Measurements from ENCODE around the gene CCDC88C. TPM values are rescaled to one million over a fixed set of nuclear protein-coding genes. Genes with fewer than 3 reads are reported as not detected.

CCDC88C gene
- total RNA-seq, 1 donor from 2014 or later = 12.4 TPM

DNA sequence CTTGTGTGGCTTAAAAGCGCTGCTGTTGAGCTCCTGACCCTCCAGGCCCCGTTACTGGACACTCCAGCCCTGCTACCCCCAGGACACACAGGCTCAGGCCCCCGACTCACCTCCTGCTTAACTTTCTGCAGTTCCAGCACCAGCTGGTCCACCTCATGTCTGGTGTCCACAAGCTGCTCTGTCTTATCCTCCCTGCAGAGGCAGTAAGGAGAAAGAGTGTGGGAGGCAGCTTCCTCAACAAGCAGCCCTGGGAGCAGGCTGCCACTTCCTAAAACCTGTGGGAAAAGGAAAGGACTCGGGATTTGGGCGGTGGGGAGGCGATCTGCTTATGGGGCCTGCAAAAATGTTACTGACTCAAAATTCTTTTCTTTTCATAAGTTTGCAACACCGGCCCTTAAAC is 79.2 kb downstream of the CCDC88C start:
- DNase-seq (ENCODE audit: low read depth) = no peak

DNA sequence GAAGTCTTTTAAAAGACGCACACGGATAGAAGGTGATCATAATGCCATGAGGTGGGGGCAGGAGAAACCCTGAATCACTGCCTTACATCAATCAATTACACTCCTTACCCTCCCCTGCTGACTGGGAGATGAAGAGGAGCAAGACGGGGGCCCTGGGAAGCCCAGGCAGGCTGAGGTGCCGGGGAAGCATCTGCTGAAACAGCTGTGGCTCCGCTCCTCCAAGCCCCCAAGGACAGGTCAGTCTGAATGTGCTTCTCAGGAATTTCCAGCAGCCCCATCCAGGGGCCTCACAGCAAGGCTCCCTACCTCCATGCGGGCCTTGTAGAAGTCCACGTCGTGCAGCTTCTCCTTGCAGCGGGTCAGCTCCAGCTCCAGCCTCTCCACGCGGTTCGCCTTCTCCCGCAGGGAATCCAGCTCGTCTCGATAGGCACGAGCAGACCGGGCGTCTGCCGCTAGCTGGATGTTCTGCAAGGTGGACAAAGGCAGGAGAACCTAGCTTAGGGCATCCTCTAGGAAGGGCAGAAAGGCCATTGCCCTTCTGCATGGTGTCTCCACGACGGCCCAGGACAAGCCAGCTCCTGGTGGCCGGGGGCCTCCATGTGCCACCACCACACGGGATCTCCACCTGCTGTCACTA is 79.8 kb downstream of the CCDC88C start:
- H3K79me2 ChIP-seq (ENCODE audit: insufficient read depth, low read length) = no peaks in the 10 kb centered on the region
- H3K9ac ChIP-seq (ENCODE audit: low read length) = no peak overlapping the region
- H4K20me1 ChIP-seq (ENCODE audit: insufficient read depth, low read length) = no peaks in the 10 kb centered on the region
- Mint-ChIP-seq H3K27ac (ENCODE audit: unreplicated experiment) (no peak overlapping the region), H3K4me1 (ENCODE audit: low read depth, unreplicated experiment) (no peaks in the 10 kb centered on the region), H3K9me3 (ENCODE audit: unreplicated experiment) (no peaks in the 10 kb centered on the region), H3K36me3 (ENCODE audit: low read depth, unreplicated experiment) (peaks cover 5% of the 10 kb centered on the region), H3K4me3 (ENCODE audit: unreplicated experiment) (no peak overlapping the region), H3K27me3 (ENCODE audit: low read depth, unreplicated experiment) (peaks cover 9% of the 10 kb centered on the region)
- no peak for FAIRE-seq
- no peak overlapping the region for H3K4me3 ChIP-seq (ENCODE audit: insufficient read depth, low read depth, low read length)
- H3K36me3 ChIP-seq (ENCODE audit: insufficient read depth, low read length) = no peaks in the 10 kb centered on the region
- no peak overlapping the region for H3K27ac ChIP-seq (ENCODE audit: low read depth, low read length)
- no peak for TF ChIP-seq EZH2 (IDR thresholded peaks at IDR 0.05; ENCODE audit: insufficient read depth, low read length)
- DNase-seq (ENCODE audit: low read depth) = no peak
- peaks cover 3% of the 10 kb centered on the region for H3K27me3 ChIP-seq (ENCODE audit: insufficient read depth, low read length)
- no peak overlapping the region for H2AFZ ChIP-seq (ENCODE audit: low read depth, low read length)
- no peak overlapping the region for H3K4me2 ChIP-seq (ENCODE audit: low read length)
- no peaks in the 10 kb centered on the region for H3K9me3 ChIP-seq (ENCODE audit: insufficient read depth, low read depth, low read length)
- H3K4me1 ChIP-seq (ENCODE audit: insufficient read depth, low read length) = no peaks in the 10 kb centered on the region

More for the DNA sequence above, 79.2 kb downstream of the CCDC88C start:
- Histone ChIP-seq H3K4me1 (ENCODE audit: insufficient read depth, low read length) (no peaks in the 10 kb centered on the region), H3K27ac (ENCODE audit: low read depth, low read length) (no peak overlapping the region), H3K4me2 (ENCODE audit: low read length) (no peak overlapping the region), H3K36me3 (ENCODE audit: insufficient read depth, low read length) (no peaks in the 10 kb centered on the region), H2AFZ (ENCODE audit: low read depth, low read length) (no peak overlapping the region), H3K4me3 (ENCODE audit: insufficient read depth, low read depth, low read length) (no peak overlapping the region), H4K20me1 (ENCODE audit: insufficient read depth, low read length) (no peaks in the 10 kb centered on the region), H3K27me3 (ENCODE audit: insufficient read depth, low read length) (peaks cover 3% of the 10 kb centered on the region), H3K9me3 (ENCODE audit: insufficient read depth, low read depth, low read length) (no peaks in the 10 kb centered on the region), H3K79me2 (ENCODE audit: insufficient read depth, low read length) (no peaks in the 10 kb centered on the region), H3K9ac (ENCODE audit: low read length) (no peak overlapping the region)
- no peak for FAIRE-seq
- Mint-ChIP-seq H3K4me3 (ENCODE audit: unreplicated experiment) (no peak overlapping the region), H3K36me3 (ENCODE audit: low read depth, unreplicated experiment) (peaks cover 5% of the 10 kb centered on the region), H3K4me1 (ENCODE audit: low read depth, unreplicated experiment) (no peaks in the 10 kb centered on the region), H3K9me3 (ENCODE audit: unreplicated experiment) (no peaks in the 10 kb centered on the region), H3K27me3 (ENCODE audit: low read depth, unreplicated experiment) (peaks cover 9% of the 10 kb centered on the region), H3K27ac (ENCODE audit: unreplicated experiment) (no peak overlapping the region)
- TF ChIP-seq, protein P1, sequence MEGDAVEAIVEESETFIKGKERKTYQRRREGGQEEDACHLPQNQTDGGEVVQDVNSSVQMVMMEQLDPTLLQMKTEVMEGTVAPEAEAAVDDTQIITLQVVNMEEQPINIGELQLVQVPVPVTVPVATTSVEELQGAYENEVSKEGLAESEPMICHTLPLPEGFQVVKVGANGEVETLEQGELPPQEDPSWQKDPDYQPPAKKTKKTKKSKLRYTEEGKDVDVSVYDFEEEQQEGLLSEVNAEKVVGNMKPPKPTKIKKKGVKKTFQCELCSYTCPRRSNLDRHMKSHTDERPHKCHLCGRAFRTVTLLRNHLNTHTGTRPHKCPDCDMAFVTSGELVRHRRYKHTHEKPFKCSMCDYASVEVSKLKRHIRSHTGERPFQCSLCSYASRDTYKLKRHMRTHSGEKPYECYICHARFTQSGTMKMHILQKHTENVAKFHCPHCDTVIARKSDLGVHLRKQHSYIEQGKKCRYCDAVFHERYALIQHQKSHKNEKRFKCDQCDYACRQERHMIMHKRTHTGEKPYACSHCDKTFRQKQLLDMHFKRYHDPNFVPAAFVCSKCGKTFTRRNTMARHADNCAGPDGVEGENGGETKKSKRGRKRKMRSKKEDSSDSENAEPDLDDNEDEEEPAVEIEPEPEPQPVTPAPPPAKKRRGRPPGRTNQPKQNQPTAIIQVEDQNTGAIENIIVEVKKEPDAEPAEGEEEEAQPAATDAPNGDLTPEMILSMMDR (IDR thresholded peaks at IDR 0.05; ENCODE audit: insufficient read depth, low read depth, low read length) = no peak
- TF ChIP-seq EZH2 (IDR thresholded peaks at IDR 0.05; ENCODE audit: insufficient read depth, low read length) = no peak

DNA sequence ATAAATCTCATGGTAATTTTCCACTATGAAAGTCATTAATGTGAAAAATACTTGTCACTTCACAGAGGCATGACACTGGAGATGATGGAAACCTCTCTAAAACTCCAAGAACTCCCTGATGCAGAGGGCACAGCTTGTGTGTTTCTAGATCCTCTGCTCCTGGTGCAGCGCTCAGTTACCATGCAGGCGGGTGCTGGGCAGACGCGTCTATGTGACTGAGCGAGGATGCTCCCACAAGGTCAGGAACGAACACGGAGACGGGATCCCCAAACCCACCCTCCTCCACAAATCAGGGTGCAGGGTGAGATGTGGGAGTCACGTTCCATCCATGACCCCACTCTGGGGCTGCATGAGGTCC is 81.5 kb downstream of the CCDC88C start:
- Histone ChIP-seq H4K20me1 (ENCODE audit: insufficient read depth, low read length) (no peaks in the 10 kb centered on the region), H3K4me2 (ENCODE audit: low read length) (no peak overlapping the region), H2AFZ (ENCODE audit: low read depth, low read length) (no peak overlapping the region), H3K9ac (ENCODE audit: low read length) (no peak overlapping the region), H3K27ac (ENCODE audit: low read depth, low read length) (no peak overlapping the region), H3K27me3 (ENCODE audit: insufficient read depth, low read length) (peaks cover 3% of the 10 kb centered on the region), H3K36me3 (ENCODE audit: insufficient read depth, low read length) (no peaks in the 10 kb centered on the region), H3K79me2 (ENCODE audit: insufficient read depth, low read length) (no peaks in the 10 kb centered on the region), H3K4me1 (ENCODE audit: insufficient read depth, low read length) (no peaks in the 10 kb centered on the region), H3K4me3 (ENCODE audit: insufficient read depth, low read depth, low read length) (no peak overlapping the region), H3K9me3 (ENCODE audit: insufficient read depth, low read depth, low read length) (no peaks in the 10 kb centered on the region)
- FAIRE-seq = no peak
- Mint-ChIP-seq H3K36me3 (ENCODE audit: low read depth, unreplicated experiment) (peaks cover 5% of the 10 kb centered on the region), H3K4me3 (ENCODE audit: unreplicated experiment) (no peak overlapping the region), H3K27ac (ENCODE audit: unreplicated experiment) (no peak overlapping the region), H3K27me3 (ENCODE audit: low read depth, unreplicated experiment) (peaks cover 10% of the 10 kb centered on the region), H3K9me3 (ENCODE audit: unreplicated experiment) (no peaks in the 10 kb centered on the region), H3K4me1 (ENCODE audit: low read depth, unreplicated experiment) (no peaks in the 10 kb centered on the region)
- no peak for DNase-seq (ENCODE audit: low read depth)
- TF ChIP-seq, protein P1 (IDR thresholded peaks at IDR 0.05; ENCODE audit: insufficient read depth, low read depth, low read length) = no peak
- no peak for TF ChIP-seq EZH2 (IDR thresholded peaks at IDR 0.05; ENCODE audit: insufficient read depth, low read length)
